H1 (cell line): ENCODE data around the gene DHCR7. TPM values are rescaled to one million over a fixed set of nuclear protein-coding genes. Genes with fewer than 3 reads are reported as not detected.

Experiments
- CTCF ChIA-PET: fragments of 300-600 bp; sonication (Branson Sonifier 250); formaldehyde crosslinking; loops from one replicate; lab custom pipeline; 2021; ENCODE audit not compliant: partially characterized antibody; lab: Charles Lee
- POLR2A ChIA-PET: fragments of 300-600 bp; sonication (Branson Sonifier 250); formaldehyde crosslinking; loops from one replicate; lab custom pipeline; 2021; ENCODE audit warnings: inconsistent platforms; ENCODE audit not compliant: partially characterized antibody; lab: Charles Lee
- DNase-seq, 2 experiments: peaks; one replicate each; pipeline versions ENCODE4 v3.0.0 to v3.0.0-alpha.2; 2010 to 2022; ENCODE audit warnings: low spot score in 2 of 2, low read depth in 1 of 2, mixed read lengths in 1 of 2
- FAIRE-seq: peaks from 2 replicates; lab custom pipeline; 2011; peaks lifted over from hg19 to GRCh38; lab: Jason Lieb, UNC
- H2AFZ ChIP-seq: 2 replicates; pipeline ENCODE4 v1.8.1; 2012; ENCODE audit warnings: low read length, inconsistent platforms
- H2AK5ac ChIP-seq: 2 replicates; pipeline ENCODE4 v1.6.1; 2013; ENCODE audit warnings: low read depth, low read length
- H2BK120ac ChIP-seq: replicated peaks from 2 replicates; pipeline ENCODE3; 2013; ENCODE audit warnings: low read depth, low read length, inconsistent platforms
- H2BK12ac ChIP-seq: 2 replicates; pipeline ENCODE4 v1.6.1; 2013; ENCODE audit warnings: low read depth, low read length
- H2BK15ac ChIP-seq: 2 replicates; pipeline ENCODE4 v1.6.1; 2013; ENCODE audit warnings: low read length
- H2BK20ac ChIP-seq: 2 replicates; pipeline ENCODE4 v1.6.1; 2013; ENCODE audit warnings: low read length
- H2BK5ac ChIP-seq: 2 replicates; pipeline ENCODE4 v1.6.1; 2013; ENCODE audit warnings: low read depth, low read length
- H3K14ac ChIP-seq: 2 replicates; pipeline ENCODE4 v1.6.1; 2013; ENCODE audit warnings: inconsistent platforms; ENCODE audit not compliant: insufficient read length
- H3K18ac ChIP-seq: 2 replicates; pipeline ENCODE4 v1.6.1; 2013; ENCODE audit warnings: low read length; ENCODE audit errors: extremely low read depth
- H3K23ac ChIP-seq: 2 replicates; pipeline ENCODE4 v1.6.1; 2013; ENCODE audit warnings: inconsistent platforms; ENCODE audit not compliant: insufficient read length
- H3K23me2 ChIP-seq: 2 replicates; pipeline ENCODE4 v1.6.1; 2013; ENCODE audit warnings: low read depth, low read length
- H3K27ac ChIP-seq: 2 replicates; pipeline ENCODE4 v1.6.1; 2011; ENCODE audit warnings: low read depth, low read length, inconsistent platforms
- H3K27me3 ChIP-seq, 4 experiments: replicated peaks in 1 of 4; 1 replicate in 1 of 4; 2 replicates in 3 of 4; pipeline versions ENCODE4 v1.6.1 to v1.8.1; 2011 to 2013; ENCODE audit warnings: low read length in 3 of 4, mild to moderate bottlenecking in 3 of 4, inconsistent platforms in 2 of 4, mixed read lengths in 2 of 4, moderate library complexity in 1 of 4; ENCODE audit not compliant: control insufficient read depth in 3 of 4, insufficient read depth in 3 of 4; ENCODE audit errors: extremely low read depth in 1 of 4
- H3K36me3 ChIP-seq, 4 experiments: 2 replicates each; pipeline versions ENCODE4 v1.6.1 to v1.8.1; 2011 to 2013; ENCODE audit warnings: mild to moderate bottlenecking in 4 of 4, low read length in 3 of 4, moderate library complexity in 2 of 4, control low read depth in 1 of 4, inconsistent platforms in 1 of 4; ENCODE audit not compliant: insufficient read depth in 4 of 4, control insufficient read depth in 2 of 4
- H3K4ac ChIP-seq: replicated peaks from 2 replicates; pipeline ENCODE3; 2013; ENCODE audit warnings: low read length, low read depth, mixed read lengths, inconsistent platforms; ENCODE audit not compliant: insufficient read length
- H3K4me1 ChIP-seq, 4 experiments: replicated peaks in 1 of 4; 1 replicate in 1 of 4; 2 replicates in 3 of 4; pipeline versions ENCODE4 v1.6.1 to v1.8.1; 2011 to 2013; ENCODE audit warnings: low read length in 3 of 4, inconsistent platforms in 2 of 4, mixed read lengths in 1 of 4; ENCODE audit not compliant: insufficient read depth in 4 of 4, control insufficient read depth in 3 of 4
- H3K4me2 ChIP-seq, 2 experiments: 2 replicates each; pipeline versions ENCODE4 v1.6.1 to v1.8.1; 2011 to 2013; ENCODE audit warnings: low read depth in 2 of 2, low read length in 2 of 2, control low read depth in 1 of 2, inconsistent platforms in 1 of 2, mild to moderate bottlenecking in 1 of 2; ENCODE audit not compliant: insufficient read depth in 1 of 2
- H3K4me3 ChIP-seq, 4 experiments: fragments of 200-600, 300-600 bp in 1 of 4; sonication (generic), shearing (Covaris generic), sonication (Bioruptor Twin) in 1 of 4; 2 replicates each; pipeline versions ENCODE4 v1.5.1 to v1.8.1; 2011 to 2016; ENCODE audit warnings: low read length in 4 of 4, low read depth in 3 of 4, control low read depth in 2 of 4, inconsistent platforms in 2 of 4, mild to moderate bottlenecking in 2 of 4, mixed read lengths in 1 of 4, moderate library complexity in 1 of 4; ENCODE audit not compliant: insufficient read depth in 2 of 4; ENCODE audit errors: extremely low read depth in 1 of 4
- H3K56ac ChIP-seq: replicated peaks from 2 replicates; pipeline ENCODE3; 2013; ENCODE audit warnings: low read depth, mild to moderate bottlenecking, mixed read lengths, low read length, inconsistent platforms; ENCODE audit not compliant: insufficient read length
- H3K79me1 ChIP-seq: 2 replicates; pipeline ENCODE4 v1.6.1; 2013; ENCODE audit warnings: low read depth, low read length, control low read depth
- H3K79me2 ChIP-seq, 2 experiments: 2 replicates each; pipeline versions ENCODE4 v1.6.1 to v1.8.1; 2012 to 2013; ENCODE audit warnings: low read length in 2 of 2, mild to moderate bottlenecking in 2 of 2, inconsistent platforms in 1 of 2; ENCODE audit not compliant: insufficient read depth in 2 of 2, control insufficient read depth in 1 of 2
- H3K9ac ChIP-seq, 4 experiments: replicated peaks in 1 of 4; 1 replicate in 1 of 4; 2 replicates in 3 of 4; pipeline versions ENCODE4 v1.6.1 to v1.8.1; 2011 to 2013; ENCODE audit warnings: low read depth in 3 of 4, low read length in 3 of 4, control low read depth in 2 of 4, mild to moderate bottlenecking in 2 of 4, moderate library complexity in 2 of 4, inconsistent platforms in 1 of 4; ENCODE audit errors: extremely low read depth in 1 of 4
- H3K9me3 ChIP-seq, 2 experiments: 2 replicates each; pipeline versions ENCODE4 v1.6.1 to v1.8.1; 2012 to 2013; ENCODE audit warnings: mild to moderate bottlenecking in 2 of 2, moderate library complexity in 2 of 2, control low read depth in 1 of 2, inconsistent platforms in 1 of 2, low read depth in 1 of 2, low read length in 1 of 2, mixed read lengths in 1 of 2; ENCODE audit not compliant: insufficient read depth in 2 of 2
- H4K20me1 ChIP-seq, 2 experiments: replicated peaks in 1 of 2; 2 replicates each; pipeline versions ENCODE3 to v1.8.1; 2011 to 2013; ENCODE audit warnings: inconsistent platforms in 2 of 2, low read length in 2 of 2, mild to moderate bottlenecking in 1 of 2; ENCODE audit not compliant: insufficient read depth in 2 of 2, control insufficient read depth in 1 of 2
- H4K5ac ChIP-seq: 2 replicates; pipeline ENCODE4 v1.6.1; 2013; ENCODE audit warnings: low read length, low read depth, mixed read lengths, inconsistent platforms; ENCODE audit not compliant: insufficient read length
- H4K8ac ChIP-seq: 2 replicates; pipeline ENCODE4 v1.8.0; 2013; ENCODE audit warnings: mild to moderate bottlenecking, moderate library complexity, low read length, inconsistent platforms; ENCODE audit not compliant: insufficient read depth; ENCODE audit errors: extremely low read depth
- H4K91ac ChIP-seq: replicated peaks from 2 replicates; pipeline ENCODE3; 2013; ENCODE audit warnings: low read length, mixed read lengths, inconsistent platforms; ENCODE audit not compliant: insufficient read length
- ASH2L ChIP-seq: fragments of 200-600, 300-600 bp; sonication (generic); IDR thresholded peaks from one replicate; pipeline ENCODE4 v1.7.1; 2017; ENCODE audit warnings: low read length
- EGR1 ChIP-seq: IDR thresholded peaks from 2 replicates; pipeline ENCODE4 v1.6.1; 2011; ENCODE audit warnings: low read depth, low read length, borderline replicate concordance
- GTF2F1 ChIP-seq: IDR thresholded peaks from 2 replicates; pipeline ENCODE4 v1.6.1; 2012; ENCODE audit warnings: low read depth, low read length, improper control_type of control experiment, borderline replicate concordance
- PHF8 ChIP-seq: fragments of 200-600 bp; sonication (generic); conservative IDR thresholded peaks from 2 replicates; pipeline ENCODE4 v1.7.1; 2012; ENCODE audit warnings: low read depth, mild to moderate bottlenecking, inconsistent platforms, low read length, moderate library complexity
- SIN3A ChIP-seq, 2 experiments: IDR thresholded peaks in 1 of 2; conservative IDR thresholded peaks in 1 of 2; 2 replicates each; pipeline ENCODE4 v1.6.1; 2011 to 2012; ENCODE audit warnings: low read length in 2 of 2, improper control_type of control experiment in 1 of 2, low read depth in 1 of 2, mild to moderate bottlenecking in 1 of 2
- TAF1 ChIP-seq: IDR thresholded peaks from 2 replicates; pipeline ENCODE4 v1.6.1; 2011; ENCODE audit warnings: mild to moderate bottlenecking, low read depth, low read length
- TEAD4 ChIP-seq: IDR thresholded peaks from 2 replicates; pipeline ENCODE4 v1.6.1; 2012; ENCODE audit warnings: low read depth, low read length, inconsistent platforms, mixed read lengths
- WGBS, 2 experiments: shearing (Covaris generic) in 1 of 2; methylation state at CpG; one replicate each; pipeline versions ENCODE4 v1.1.6 to v1.1.7; 2013 to 2015; ENCODE audit warnings: low lambda C conversion rate in 2 of 2, mixed read lengths in 2 of 2, inconsistent platforms in 1 of 2, low coverage in 1 of 2, missing lambda C conversion rate in 1 of 2; ENCODE audit not compliant: insufficient replicate concordance in 2 of 2, insufficient coverage in 1 of 2, insufficient read length in 1 of 2; ENCODE audit errors: extremely low coverage in 1 of 2, missing lambda C conversion rate in 1 of 2; 5-methylcytosine and 5-hydroxymethylcytosine counted together
- polyA plus RNA-seq, 7 experiments: library from polyadenylated mRNA; depleted of rRNA in 3 of 7; stranded (reverse) in 5 of 7; unstranded in 2 of 7; fragments of >200 nt in 5 of 7; fragments of 200-250 nt in 2 of 7; gene quantifications; 1 replicate in 5 of 7; 2 replicates in 1 of 7; 4 replicates in 1 of 7; pipeline versions ENCODE4 v1.2.1 to v1.2.3, GENCODE V29; 2011 to 2013; ENCODE audit warnings: missing spikeins in 2 of 7, mixed read lengths in 2 of 7
- total RNA-seq: library from RNA; stranded (reverse); fragmentation: NEBNext Ultra II Directional; extraction: Animal tissue kit (Norgen Biotek cat#: 25700); gene quantifications from 2 replicates; pipeline ENCODE4 v1.2.1, GENCODE V29; 2021

DHCR7 gene
- total and polyA plus RNA-seq, 2 of the 8 experiments (the other 6 are each of a cell fraction or from before 2014, with no cell fraction given) = 144 to 157 TPM

DNA sequence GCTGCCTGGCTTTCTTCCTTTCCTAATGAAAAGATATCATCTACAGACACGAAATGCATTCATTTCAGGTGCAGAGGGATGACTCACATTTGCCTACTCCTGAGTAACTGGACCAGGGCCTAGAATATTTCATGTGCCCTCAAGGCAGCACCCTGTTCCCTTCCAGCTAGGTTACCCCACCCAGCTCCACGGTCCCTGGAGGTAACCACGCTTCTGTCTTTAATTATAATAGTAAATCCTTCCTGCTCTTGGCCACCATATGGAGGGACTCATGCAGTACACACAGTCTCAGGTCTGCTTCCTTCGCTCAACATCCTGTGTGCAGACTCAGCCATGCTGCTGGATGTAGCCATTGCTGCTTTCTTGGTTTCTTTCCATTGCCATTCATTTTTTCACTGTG, 22.3 kb downstream of the DHCR7 start:
- no peak overlapping the region for H4K8ac ChIP-seq
- H3K4me3 ChIP-seq = no peak overlapping the region
- FAIRE-seq = no peak
- H2AK5ac ChIP-seq = no peak overlapping the region
- H3K27ac ChIP-seq = no peak overlapping the region
- H3K23ac ChIP-seq = no peak overlapping the region
- H3K14ac ChIP-seq = no peak overlapping the region
- TF ChIP-seq SIN3A (conservative IDR thresholded peaks at IDR 0.05 in 1 of 2, IDR thresholded peaks at IDR 0.05 in 1 of 2; ENCODE audit: low read depth in 1 of 2, low read length in 2 of 2) (no peak), GTF2F1 (no peak), ASH2L (no peak), TAF1 (no peak), TEAD4 (no peak), PHF8 (no peak), EGR1 (no peak)
- no peak overlapping the region for H2AFZ ChIP-seq
- ChIA-PET CTCF (interaction anchor here (0.7 to 2.8 kb wide), 25 partner anchors 10 to 972 kb away, joined by 3 to 10 read pairs (median 4); partner anchors contain the start of gene DHCR7), POLR2A (interaction anchor here (0.7 kb wide), 1 partner anchor 306 kb away, joined by 3 read pairs; no protein-coding TSS in a partner anchor)
- H2BK15ac ChIP-seq = no peak overlapping the region
- no peak overlapping the region for H2BK5ac ChIP-seq
- no peaks in the 10 kb centered on the region for H3K9me3 ChIP-seq
- H3K4me2 ChIP-seq = no peak overlapping the region
- H3K36me3 ChIP-seq = no peaks in the 10 kb centered on the region
- H2BK120ac ChIP-seq = no peak overlapping the region
- H3K79me1 ChIP-seq = no peaks in the 10 kb centered on the region
- H4K20me1 ChIP-seq = no peaks in the 10 kb centered on the region
- WGBS, 2 experiments = 94% methylated on average over 4 of the region's 4 CpGs; no CpG with 5 or more reads in 1 of the 2 experiments
- no peak overlapping the region for H2BK12ac ChIP-seq
- no peak overlapping the region for H3K4ac ChIP-seq
- H4K91ac ChIP-seq = no peak overlapping the region
- DNase-seq = no peak
- H3K4me1 ChIP-seq = peaks cover 0 to 2% (median 0%) of the 10 kb centered on the region in 4 experiments; a peak in 2 of 7 replicates
- no peak overlapping the region for H3K56ac ChIP-seq
- H3K27me3 ChIP-seq = no peaks in the 10 kb centered on the region
- no peak overlapping the region for H3K9ac ChIP-seq
- H3K23me2 ChIP-seq = no peaks in the 10 kb centered on the region; the same call in 1 of the 2 replicates
- H2BK20ac ChIP-seq = no peak overlapping the region
- H3K79me2 ChIP-seq = no peaks in the 10 kb centered on the region
- H4K5ac ChIP-seq = no peak overlapping the region
- H3K18ac ChIP-seq = no peak overlapping the region
